H1 (cell line): ENCODE results near the gene CHSY3. TPM values are rescaled to one million over a fixed set of nuclear protein-coding genes. Genes with fewer than 3 reads are reported as not detected.

Experiments
- CTCF ChIA-PET: fragments of 300-600 bp; sonication (Branson Sonifier 250); formaldehyde crosslinking; loops from one replicate; lab custom pipeline; 2021; ENCODE audit not compliant: partially characterized antibody; lab: Charles Lee
- POLR2A ChIA-PET: fragments of 300-600 bp; sonication (Branson Sonifier 250); formaldehyde crosslinking; loops from one replicate; lab custom pipeline; 2021; ENCODE audit warnings: inconsistent platforms; ENCODE audit not compliant: partially characterized antibody; lab: Charles Lee
- DNase-seq, 2 experiments: peaks; one replicate each; pipeline versions ENCODE4 v3.0.0 to v3.0.0-alpha.2; 2010 to 2022; ENCODE audit warnings: low spot score in 2 of 2, low read depth in 1 of 2, mixed read lengths in 1 of 2
- FAIRE-seq: peaks from 2 replicates; lab custom pipeline; 2011; peaks lifted over from hg19 to GRCh38; lab: Jason Lieb, UNC
- H2AFZ ChIP-seq: 2 replicates; pipeline ENCODE4 v1.8.1; 2012; ENCODE audit warnings: low read length, inconsistent platforms
- H2AK5ac ChIP-seq: 2 replicates; pipeline ENCODE4 v1.6.1; 2013; ENCODE audit warnings: low read depth, low read length
- H2BK120ac ChIP-seq: replicated peaks from 2 replicates; pipeline ENCODE3; 2013; ENCODE audit warnings: low read depth, low read length, inconsistent platforms
- H2BK12ac ChIP-seq: 2 replicates; pipeline ENCODE4 v1.6.1; 2013; ENCODE audit warnings: low read depth, low read length
- H2BK15ac ChIP-seq: 2 replicates; pipeline ENCODE4 v1.6.1; 2013; ENCODE audit warnings: low read length
- H2BK20ac ChIP-seq: 2 replicates; pipeline ENCODE4 v1.6.1; 2013; ENCODE audit warnings: low read length
- H2BK5ac ChIP-seq: 2 replicates; pipeline ENCODE4 v1.6.1; 2013; ENCODE audit warnings: low read depth, low read length
- H3K14ac ChIP-seq: 2 replicates; pipeline ENCODE4 v1.6.1; 2013; ENCODE audit warnings: inconsistent platforms; ENCODE audit not compliant: insufficient read length
- H3K18ac ChIP-seq: 2 replicates; pipeline ENCODE4 v1.6.1; 2013; ENCODE audit warnings: low read length; ENCODE audit errors: extremely low read depth
- H3K23ac ChIP-seq: 2 replicates; pipeline ENCODE4 v1.6.1; 2013; ENCODE audit warnings: inconsistent platforms; ENCODE audit not compliant: insufficient read length
- H3K23me2 ChIP-seq: 2 replicates; pipeline ENCODE4 v1.6.1; 2013; ENCODE audit warnings: low read depth, low read length
- H3K27ac ChIP-seq: 2 replicates; pipeline ENCODE4 v1.6.1; 2011; ENCODE audit warnings: low read depth, low read length, inconsistent platforms
- H3K27me3 ChIP-seq, 4 experiments: replicated peaks in 1 of 4; 1 replicate in 1 of 4; 2 replicates in 3 of 4; pipeline versions ENCODE4 v1.6.1 to v1.8.1; 2011 to 2013; ENCODE audit warnings: low read length in 3 of 4, mild to moderate bottlenecking in 3 of 4, inconsistent platforms in 2 of 4, mixed read lengths in 2 of 4, moderate library complexity in 1 of 4; ENCODE audit not compliant: control insufficient read depth in 3 of 4, insufficient read depth in 3 of 4; ENCODE audit errors: extremely low read depth in 1 of 4
- H3K36me3 ChIP-seq, 4 experiments: 2 replicates each; pipeline versions ENCODE4 v1.6.1 to v1.8.1; 2011 to 2013; ENCODE audit warnings: mild to moderate bottlenecking in 4 of 4, low read length in 3 of 4, moderate library complexity in 2 of 4, control low read depth in 1 of 4, inconsistent platforms in 1 of 4; ENCODE audit not compliant: insufficient read depth in 4 of 4, control insufficient read depth in 2 of 4
- H3K4ac ChIP-seq: replicated peaks from 2 replicates; pipeline ENCODE3; 2013; ENCODE audit warnings: low read length, low read depth, mixed read lengths, inconsistent platforms; ENCODE audit not compliant: insufficient read length
- H3K4me1 ChIP-seq, 4 experiments: replicated peaks in 1 of 4; 1 replicate in 1 of 4; 2 replicates in 3 of 4; pipeline versions ENCODE4 v1.6.1 to v1.8.1; 2011 to 2013; ENCODE audit warnings: low read length in 3 of 4, inconsistent platforms in 2 of 4, mixed read lengths in 1 of 4; ENCODE audit not compliant: insufficient read depth in 4 of 4, control insufficient read depth in 3 of 4
- H3K4me2 ChIP-seq, 2 experiments: 2 replicates each; pipeline versions ENCODE4 v1.6.1 to v1.8.1; 2011 to 2013; ENCODE audit warnings: low read depth in 2 of 2, low read length in 2 of 2, control low read depth in 1 of 2, inconsistent platforms in 1 of 2, mild to moderate bottlenecking in 1 of 2; ENCODE audit not compliant: insufficient read depth in 1 of 2
- H3K4me3 ChIP-seq, 4 experiments: fragments of 200-600, 300-600 bp in 1 of 4; sonication (generic), shearing (Covaris generic), sonication (Bioruptor Twin) in 1 of 4; 2 replicates each; pipeline versions ENCODE4 v1.5.1 to v1.8.1; 2011 to 2016; ENCODE audit warnings: low read length in 4 of 4, low read depth in 3 of 4, control low read depth in 2 of 4, inconsistent platforms in 2 of 4, mild to moderate bottlenecking in 2 of 4, mixed read lengths in 1 of 4, moderate library complexity in 1 of 4; ENCODE audit not compliant: insufficient read depth in 2 of 4; ENCODE audit errors: extremely low read depth in 1 of 4
- H3K56ac ChIP-seq: replicated peaks from 2 replicates; pipeline ENCODE3; 2013; ENCODE audit warnings: low read depth, mild to moderate bottlenecking, mixed read lengths, low read length, inconsistent platforms; ENCODE audit not compliant: insufficient read length
- H3K79me1 ChIP-seq: 2 replicates; pipeline ENCODE4 v1.6.1; 2013; ENCODE audit warnings: low read depth, low read length, control low read depth
- H3K79me2 ChIP-seq, 2 experiments: 2 replicates each; pipeline versions ENCODE4 v1.6.1 to v1.8.1; 2012 to 2013; ENCODE audit warnings: low read length in 2 of 2, mild to moderate bottlenecking in 2 of 2, inconsistent platforms in 1 of 2; ENCODE audit not compliant: insufficient read depth in 2 of 2, control insufficient read depth in 1 of 2
- H3K9ac ChIP-seq, 4 experiments: replicated peaks in 1 of 4; 1 replicate in 1 of 4; 2 replicates in 3 of 4; pipeline versions ENCODE4 v1.6.1 to v1.8.1; 2011 to 2013; ENCODE audit warnings: low read depth in 3 of 4, low read length in 3 of 4, control low read depth in 2 of 4, mild to moderate bottlenecking in 2 of 4, moderate library complexity in 2 of 4, inconsistent platforms in 1 of 4; ENCODE audit errors: extremely low read depth in 1 of 4
- H3K9me3 ChIP-seq, 2 experiments: 2 replicates each; pipeline versions ENCODE4 v1.6.1 to v1.8.1; 2012 to 2013; ENCODE audit warnings: mild to moderate bottlenecking in 2 of 2, moderate library complexity in 2 of 2, control low read depth in 1 of 2, inconsistent platforms in 1 of 2, low read depth in 1 of 2, low read length in 1 of 2, mixed read lengths in 1 of 2; ENCODE audit not compliant: insufficient read depth in 2 of 2
- H4K20me1 ChIP-seq, 2 experiments: replicated peaks in 1 of 2; 2 replicates each; pipeline versions ENCODE3 to v1.8.1; 2011 to 2013; ENCODE audit warnings: inconsistent platforms in 2 of 2, low read length in 2 of 2, mild to moderate bottlenecking in 1 of 2; ENCODE audit not compliant: insufficient read depth in 2 of 2, control insufficient read depth in 1 of 2
- H4K5ac ChIP-seq: 2 replicates; pipeline ENCODE4 v1.6.1; 2013; ENCODE audit warnings: low read length, low read depth, mixed read lengths, inconsistent platforms; ENCODE audit not compliant: insufficient read length
- H4K8ac ChIP-seq: 2 replicates; pipeline ENCODE4 v1.8.0; 2013; ENCODE audit warnings: mild to moderate bottlenecking, moderate library complexity, low read length, inconsistent platforms; ENCODE audit not compliant: insufficient read depth; ENCODE audit errors: extremely low read depth
- H4K91ac ChIP-seq: replicated peaks from 2 replicates; pipeline ENCODE3; 2013; ENCODE audit warnings: low read length, mixed read lengths, inconsistent platforms; ENCODE audit not compliant: insufficient read length
- BACH1 ChIP-seq: IDR thresholded peaks from 2 replicates; pipeline ENCODE4 v1.6.1; 2012; ENCODE audit warnings: low read length, improper control_type of control experiment
- BRCA1 ChIP-seq: IDR thresholded peaks from 2 replicates; pipeline ENCODE4 v1.6.1; 2012; ENCODE audit warnings: low read depth, low read length, improper control_type of control experiment
- CBX5 ChIP-seq: fragments of 300-800, 300-1000 bp; sonication (generic); IDR thresholded peaks from 2 replicates; pipeline ENCODE4 v1.7.1; 2016; ENCODE audit warnings: antibody characterized with exemption, low read length, low read depth
- CBX8 ChIP-seq: fragments of 300-800, 300-1000 bp; sonication (generic); IDR thresholded peaks from 2 replicates; pipeline ENCODE4 v1.7.1; 2016; ENCODE audit warnings: low read depth, low read length, borderline replicate concordance
- CEBPB ChIP-seq: IDR thresholded peaks from 2 replicates; pipeline ENCODE4 v1.6.1; 2012; ENCODE audit warnings: low read depth, low read length
- EZH2 ChIP-seq: fragments of 200-600 bp; sonication (generic); IDR thresholded peaks from 2 replicates; pipeline ENCODE4 v1.7.1; 2012; ENCODE audit warnings: low read depth, mild to moderate bottlenecking, moderate library complexity, low read length, inconsistent platforms; ENCODE audit not compliant: severe bottlenecking
- MAFK ChIP-seq: IDR thresholded peaks from 2 replicates; pipeline ENCODE4 v1.6.1; 2012; ENCODE audit warnings: low read depth, mild to moderate bottlenecking, improper control_type of control experiment, low read length
- PHF8 ChIP-seq: fragments of 200-600 bp; sonication (generic); conservative IDR thresholded peaks from 2 replicates; pipeline ENCODE4 v1.7.1; 2012; ENCODE audit warnings: low read depth, mild to moderate bottlenecking, inconsistent platforms, low read length, moderate library complexity
- RAD21 ChIP-seq, 2 experiments: IDR thresholded peaks in 1 of 2; conservative IDR thresholded peaks in 1 of 2; 2 replicates each; pipeline ENCODE4 v1.6.1; 2011; ENCODE audit warnings: low read depth in 2 of 2, low read length in 2 of 2, improper control_type of control experiment in 1 of 2, inconsistent platforms in 1 of 2, mild to moderate bottlenecking in 1 of 2, moderate library complexity in 1 of 2
- SP1 ChIP-seq: IDR thresholded peaks from 2 replicates; pipeline ENCODE4 v1.6.1; 2011; ENCODE audit warnings: low read depth, low read length
- SP4 ChIP-seq: IDR thresholded peaks from 2 replicates; pipeline ENCODE4 v1.6.1; 2012; ENCODE audit warnings: low read length, inconsistent platforms
- SRF ChIP-seq: IDR thresholded peaks from 2 replicates; pipeline ENCODE4 v1.6.1; 2011; ENCODE audit warnings: mild to moderate bottlenecking, low read depth, low read length, moderate library complexity
- YY1 ChIP-seq: IDR thresholded peaks from 2 replicates; pipeline ENCODE4 v1.6.1; 2011; ENCODE audit warnings: low read depth, mild to moderate bottlenecking, low read length
- polyA plus RNA-seq, 7 experiments: library from polyadenylated mRNA; depleted of rRNA in 3 of 7; stranded (reverse) in 5 of 7; unstranded in 2 of 7; fragments of >200 nt in 5 of 7; fragments of 200-250 nt in 2 of 7; gene quantifications; 1 replicate in 5 of 7; 2 replicates in 1 of 7; 4 replicates in 1 of 7; pipeline versions ENCODE4 v1.2.1 to v1.2.3, GENCODE V29; 2011 to 2013; ENCODE audit warnings: missing spikeins in 2 of 7, mixed read lengths in 2 of 7
- total RNA-seq: library from RNA; stranded (reverse); fragmentation: NEBNext Ultra II Directional; extraction: Animal tissue kit (Norgen Biotek cat#: 25700); gene quantifications from 2 replicates; pipeline ENCODE4 v1.2.1, GENCODE V29; 2021
- TF ChIP-seq, protein P1 (sequence below): IDR thresholded peaks from 2 replicates; pipeline ENCODE4 v1.6.1; 2011; ENCODE audit warnings: low read depth, mild to moderate bottlenecking, low read length; ENCODE audit not compliant: insufficient read depth
- TF ChIP-seq, protein P2 (sequence below): IDR thresholded peaks from 2 replicates; pipeline ENCODE4 v1.6.1; 2012; ENCODE audit warnings: inconsistent platforms

Gene CHSY3
- total and polyA plus RNA-seq, 2 of the 8 experiments (the other 6 are each of a cell fraction or from before 2014, with no cell fraction given): 0.24 to 1.8 TPM

DNA sequence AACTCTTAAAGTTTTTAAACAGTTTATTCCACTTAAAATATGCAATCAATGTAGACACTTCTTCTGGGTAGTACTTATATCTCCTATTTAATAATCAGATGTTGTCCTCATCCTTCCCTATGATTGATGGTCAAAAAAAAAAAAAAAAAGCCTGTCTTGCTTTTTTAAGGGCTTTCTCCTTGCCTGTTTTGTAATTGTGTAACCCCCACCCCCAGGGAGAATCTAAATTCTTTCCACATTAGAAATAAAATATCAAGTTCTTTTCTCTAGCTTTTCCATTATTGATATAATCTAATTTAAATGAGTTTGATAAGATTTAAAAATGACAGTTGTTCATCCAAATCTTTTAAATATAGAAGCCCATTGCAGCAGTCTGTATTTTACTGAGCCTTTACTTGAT lies 119.7 kb downstream of the CHSY3 start:
- TF ChIP-seq SRF (no peak), EZH2 (no peak), YY1 (no peak), PHF8 (no peak), BACH1 (no peak), MAFK (no peak), RAD21 (IDR thresholded peaks at IDR 0.05 in 1 of 2, conservative IDR thresholded peaks at IDR 0.05 in 1 of 2; ENCODE audit: low read depth in 2 of 2, low read length in 2 of 2) (no peak), SP4 (no peak), BRCA1 (no peak), CBX5 (no peak), CBX8 (no peak), SP1 (no peak), CEBPB (no peak)
- TF ChIP-seq, protein P1, sequence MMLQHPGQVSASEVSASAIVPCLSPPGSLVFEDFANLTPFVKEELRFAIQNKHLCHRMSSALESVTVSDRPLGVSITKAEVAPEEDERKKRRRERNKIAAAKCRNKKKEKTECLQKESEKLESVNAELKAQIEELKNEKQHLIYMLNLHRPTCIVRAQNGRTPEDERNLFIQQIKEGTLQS: no peak
- TF ChIP-seq, protein P2, sequence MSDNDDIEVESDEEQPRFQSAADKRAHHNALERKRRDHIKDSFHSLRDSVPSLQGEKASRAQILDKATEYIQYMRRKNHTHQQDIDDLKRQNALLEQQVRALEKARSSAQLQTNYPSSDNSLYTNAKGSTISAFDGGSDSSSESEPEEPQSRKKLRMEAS: no peak
- Histone ChIP-seq H3K9ac (no peak overlapping the region), H4K91ac (no peak overlapping the region), H2BK120ac (no peak overlapping the region), H3K4me1 (no peaks in the 10 kb centered on the region), H2AFZ (no peak overlapping the region), H2BK20ac (no peak overlapping the region), H3K4me3 (no peak overlapping the region), H3K27ac (no peak overlapping the region), H2BK5ac (no peak overlapping the region), H3K23me2 (no peaks in the 10 kb centered on the region), H2BK12ac (no peak overlapping the region), H2AK5ac (no peak overlapping the region), H4K5ac (no peak overlapping the region), H3K79me1 (no peaks in the 10 kb centered on the region), H3K4me2 (no peak overlapping the region), H3K23ac (no peak overlapping the region), H3K56ac (no peak overlapping the region), H3K18ac (no peak overlapping the region), H4K8ac (no peak overlapping the region), H3K36me3 (no peaks in the 10 kb centered on the region), H2BK15ac (no peak overlapping the region), H3K27me3 (no peaks in the 10 kb centered on the region), H3K9me3 (no peaks in the 10 kb centered on the region), H3K14ac (no peak overlapping the region), H3K4ac (no peak overlapping the region), H4K20me1 (no peaks in the 10 kb centered on the region), H3K79me2 (no peaks in the 10 kb centered on the region)
- DNase-seq: no peak
- ChIA-PET CTCF (no interaction called here), POLR2A (no interaction called here)
- FAIRE-seq: no peak
